NK-92 treated with Interleukin-12 subunit alpha and Interleukin-12 subunit beta, amount 100 ng/mL, for 24 hours (cell line): Measurements from ENCODE around the gene ZNF804A.

Source experiments
- DNase-seq: peaks from one replicate; lab custom pipeline; 2025; lab: John Stamatoyannopoulos, UW

Gene ZNF804A

DNA sequence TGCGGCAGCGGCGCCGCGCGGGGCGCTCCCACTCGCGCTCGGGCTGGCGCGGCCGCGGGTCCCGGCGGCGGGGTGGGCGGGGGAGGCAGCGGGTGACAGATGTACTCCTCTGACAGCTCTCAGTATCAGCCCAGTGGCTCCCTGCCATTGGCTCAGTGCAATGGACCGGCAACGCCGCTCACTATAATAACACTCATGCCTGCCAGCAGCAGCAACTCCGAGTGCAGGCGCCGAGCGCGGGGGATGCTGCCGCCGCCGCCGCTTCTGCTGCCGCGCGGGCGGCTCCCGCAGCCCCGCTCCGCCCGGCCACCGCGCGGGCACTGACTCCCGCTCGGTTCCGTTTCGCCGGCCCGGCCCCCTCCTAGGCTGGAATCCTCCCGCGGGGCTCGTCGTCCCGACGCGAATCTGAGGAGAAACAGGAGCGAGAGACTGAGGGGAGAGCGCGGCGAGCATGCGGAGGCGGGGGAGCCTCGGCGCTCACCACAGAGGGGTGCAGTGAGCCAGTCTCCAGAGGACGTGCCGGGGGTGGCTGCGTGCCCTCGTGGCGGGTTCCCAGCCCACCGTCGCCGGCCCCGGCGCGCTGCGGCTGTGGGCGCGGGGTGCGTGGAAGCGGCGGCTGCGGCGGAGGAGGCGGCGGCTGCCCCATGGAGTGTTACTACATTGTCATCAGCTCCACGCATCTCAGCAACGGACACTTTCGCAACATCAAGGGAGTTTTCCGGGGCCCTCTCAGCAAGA lies at the start of gene ZNF804A:
Gene ZNF804A, plus strand, starts transcription at position 214 of the 738 bp plus-strand sequence. Its CDS starts 431 bp downstream, at position 645.
- no peak for DNase-seq

DNA sequence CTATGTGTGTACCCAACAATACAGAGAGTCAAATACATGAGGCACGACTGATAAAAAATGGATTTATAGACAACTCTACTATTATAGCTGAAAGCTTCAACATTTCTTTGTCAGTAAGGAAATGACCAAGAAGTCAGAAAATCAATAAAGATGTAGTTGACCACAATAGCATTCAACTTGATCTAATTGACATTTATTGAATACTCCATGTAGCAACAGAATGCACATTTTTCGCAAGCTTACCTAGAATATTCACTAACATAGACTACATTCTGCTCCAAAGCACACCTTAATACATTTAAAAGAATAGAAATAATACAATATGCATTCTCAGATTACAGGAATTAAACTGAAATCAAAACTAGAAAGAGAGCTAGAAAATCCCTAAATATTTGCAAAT lies 49.2 kb upstream of the ZNF804A start:
- no peak for DNase-seq

DNA sequence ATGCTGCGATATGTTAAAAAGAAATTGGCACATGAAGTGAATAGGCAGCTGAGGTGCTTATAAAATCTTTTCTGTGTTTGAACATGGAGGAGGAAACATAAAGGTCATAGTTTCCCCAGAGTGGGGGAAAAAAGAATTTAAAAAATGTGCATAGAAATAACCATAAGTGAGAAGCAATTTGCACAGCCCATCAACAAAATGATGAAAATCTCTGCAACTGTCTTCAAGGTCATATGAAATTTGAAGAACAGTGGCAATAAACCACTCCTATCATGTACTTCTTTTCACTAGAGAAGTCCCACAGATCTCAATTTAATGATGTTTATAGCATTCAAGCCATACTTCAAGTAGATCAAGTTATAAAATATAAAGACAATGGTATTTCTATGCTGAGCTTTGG lies 46.7 kb upstream of the ZNF804A start:
- DNase-seq: no peak

- DNase-seq: no peak
These were observed 43.6 kb upstream of the ZNF804A start for GRCh38 chr2:184554736-184555135.

- no peak for DNase-seq
These were observed 43.0 kb upstream of the ZNF804A start for GRCh38 chr2:184555352-184555751.

DNA sequence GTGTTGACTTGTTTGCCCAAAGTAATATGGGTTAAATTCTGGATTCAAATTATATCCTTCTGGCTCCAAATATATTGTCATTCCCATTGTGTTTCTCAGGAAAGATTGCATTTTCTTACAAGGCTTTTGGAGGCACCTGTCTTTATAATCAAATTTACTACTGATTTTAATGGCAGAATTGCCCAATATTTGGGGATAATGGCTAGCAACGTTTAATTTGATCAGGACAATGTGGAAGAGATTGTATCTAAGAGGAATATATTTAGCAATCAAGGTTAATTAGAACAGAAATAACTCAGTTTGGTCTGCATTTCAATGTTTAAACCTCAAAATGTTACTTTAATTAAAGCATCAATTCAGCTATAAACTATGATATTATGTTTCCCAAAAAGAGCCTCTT lies 41.7 kb upstream of the ZNF804A start:
- no peak for DNase-seq

GRCh38 chr2:184558713-184559464 lies 39.4 kb upstream of the ZNF804A start:
- DNase-seq: no peak

GRCh38 chr2:184560603-184561002 lies 37.7 kb upstream of the ZNF804A start:
- DNase-seq: no peak

- DNase-seq: no peak
These were observed 35.8 kb upstream of the ZNF804A start for GRCh38 chr2:184562532-184562931.

GRCh38 chr2:184564092-184564491 lies 34.2 kb upstream of the ZNF804A start:
- no peak for DNase-seq

DNA sequence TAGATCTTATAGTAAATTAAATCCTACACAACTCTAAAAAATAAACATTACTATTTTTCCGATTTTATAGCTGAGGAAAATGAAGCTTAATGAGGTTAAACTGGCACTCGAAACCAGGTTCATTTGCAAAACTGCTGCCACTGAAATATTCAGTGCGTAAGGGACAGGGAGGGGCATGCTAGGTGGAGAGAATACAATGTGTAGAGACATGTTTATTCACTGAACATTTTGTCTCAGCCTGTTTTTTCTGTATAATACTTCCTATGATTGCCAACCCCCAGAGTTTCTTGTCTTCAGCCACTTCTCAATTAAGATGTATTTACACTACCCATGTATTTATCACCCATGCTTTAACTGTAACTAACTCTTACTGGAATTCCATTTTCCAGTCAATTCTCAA lies 31.6 kb upstream of the ZNF804A start:
- no peak for DNase-seq

- DNase-seq: no peak
These were observed 21.3 kb upstream of the ZNF804A start for GRCh38 chr2:184577056-184577455.

DNA sequence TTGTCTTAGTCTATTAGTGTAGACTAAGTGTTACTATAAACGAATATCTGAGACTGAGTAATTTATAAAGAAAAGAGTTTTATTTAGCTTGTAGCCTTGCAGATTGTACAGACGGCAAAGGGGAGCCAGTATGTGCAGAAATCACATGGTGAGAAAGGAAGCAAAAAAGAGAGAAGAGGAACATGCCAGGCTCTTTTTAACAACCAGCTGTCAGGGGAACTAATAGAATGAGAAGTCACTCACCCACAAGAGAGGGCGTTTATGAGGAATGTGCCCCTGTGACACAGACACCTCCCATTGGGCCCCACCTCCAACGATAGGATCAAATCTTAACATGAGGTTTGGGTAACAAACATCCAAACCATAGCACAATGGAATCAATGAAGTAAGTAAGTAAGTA lies 20.6 kb upstream of the ZNF804A start:
- no peak for DNase-seq

GRCh38 chr2:184579226-184579625 lies 19.1 kb upstream of the ZNF804A start:
- no peak for DNase-seq

DNA sequence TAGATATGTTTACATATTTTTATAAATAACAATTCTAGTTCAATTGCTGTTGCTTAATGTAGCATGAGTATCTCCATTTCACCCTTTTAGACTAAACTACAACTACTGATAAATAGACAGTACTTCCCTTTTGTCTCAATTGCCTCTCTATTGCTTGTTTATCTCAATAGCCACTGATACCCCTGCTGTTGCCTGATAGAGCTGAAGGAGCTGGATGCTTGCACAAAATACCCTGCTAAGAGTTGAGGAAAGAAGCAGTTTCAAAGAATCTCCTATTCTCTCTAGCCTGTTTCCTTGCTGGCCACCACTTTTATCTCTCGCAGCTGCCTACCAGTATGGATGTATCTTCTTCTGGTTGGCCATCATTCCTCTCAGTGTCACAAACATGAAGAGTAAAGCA lies 16.9 kb upstream of the ZNF804A start:
- no peak for DNase-seq

GRCh38 chr2:184589261-184589660 lies 9.1 kb upstream of the ZNF804A start:
- DNase-seq: no peak

- DNase-seq: no peak
These were observed 1.4 kb upstream of the ZNF804A start for GRCh38 chr2:184596819-184597411.

DNA sequence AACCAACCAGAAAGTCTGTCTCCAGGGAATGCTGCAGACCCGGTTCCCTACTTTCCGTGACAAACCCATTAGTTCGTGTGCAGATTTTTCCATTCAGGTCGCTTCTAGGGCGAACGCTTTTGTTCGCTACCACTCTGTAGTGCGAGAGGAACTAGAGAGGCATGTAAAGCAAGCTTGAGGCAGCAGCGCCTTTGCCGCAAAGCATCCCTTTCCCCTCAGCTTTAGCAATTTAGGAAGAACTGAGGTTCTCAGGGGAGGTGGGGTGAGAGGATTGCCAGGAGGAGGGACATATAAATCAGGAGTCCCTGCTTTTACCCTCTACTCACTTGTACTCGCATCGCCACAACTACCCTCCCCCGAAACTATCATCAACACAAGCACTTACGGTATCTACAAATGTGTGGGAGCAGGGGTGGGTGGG lies 748 bp upstream of the ZNF804A start:
- DNase-seq: no peak

DNA sequence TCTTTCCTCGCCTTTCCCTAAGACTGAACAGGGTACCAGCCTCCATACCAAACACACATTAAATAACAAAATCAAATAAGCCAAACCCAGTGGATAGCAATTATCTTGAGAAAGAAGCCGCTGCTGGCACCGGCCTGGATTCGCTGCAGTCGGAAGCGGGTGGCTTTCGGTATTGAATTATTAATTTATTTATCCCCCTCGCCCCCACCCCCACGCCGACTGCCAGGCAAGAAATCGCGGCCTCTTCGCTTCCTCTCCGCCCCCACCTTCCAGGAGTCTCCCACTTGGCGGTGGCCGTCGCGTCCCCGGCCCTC lies 370 bp upstream of the ZNF804A start:
- no peak for DNase-seq

DNA sequence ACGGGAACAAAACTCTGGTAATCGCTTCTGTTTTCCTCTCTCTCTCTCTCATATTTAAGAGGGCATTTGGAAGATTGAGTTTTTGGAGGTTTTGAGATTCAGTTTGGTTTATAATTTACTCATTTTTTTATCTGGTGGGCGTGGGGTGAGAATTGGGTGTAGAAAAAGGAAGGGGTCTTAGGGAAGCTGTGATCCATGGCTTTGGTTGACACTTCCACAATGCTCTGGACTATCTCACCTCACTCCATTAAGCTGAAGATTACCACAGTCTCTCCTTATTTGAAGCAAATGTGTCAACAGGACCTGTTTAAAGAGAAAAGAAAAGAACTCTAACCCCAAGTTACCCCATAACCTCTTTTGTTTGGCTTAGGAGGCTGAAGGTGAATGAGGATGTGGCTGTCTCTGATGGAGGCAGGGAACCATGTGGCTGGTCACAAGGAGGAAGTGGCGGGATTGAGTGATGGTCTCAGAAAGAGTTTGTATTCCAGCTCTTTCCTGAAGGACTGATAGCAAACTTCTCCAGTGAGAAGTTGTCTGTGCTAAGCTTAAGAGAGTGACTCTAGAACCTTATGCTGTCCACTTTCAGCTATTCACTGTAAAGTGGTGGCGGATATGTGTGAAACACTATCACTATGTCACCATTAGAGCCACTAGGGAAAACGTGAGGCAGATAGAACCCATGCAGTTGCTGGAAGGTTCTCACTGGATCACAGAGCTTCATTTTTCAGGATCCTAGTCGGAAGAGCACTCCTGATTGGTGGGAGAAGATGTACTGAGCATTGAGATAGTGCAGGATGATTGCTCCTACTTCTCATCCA lies 934 bp downstream of the ZNF804A start:
- DNase-seq: no peak

- DNase-seq: no peak
These were observed 1.5 kb downstream of the ZNF804A start for GRCh38 chr2:184599872-184600222.

GRCh38 chr2:184602734-184603133 lies 4.4 kb downstream of the ZNF804A start:
- DNase-seq: no peak

DNA sequence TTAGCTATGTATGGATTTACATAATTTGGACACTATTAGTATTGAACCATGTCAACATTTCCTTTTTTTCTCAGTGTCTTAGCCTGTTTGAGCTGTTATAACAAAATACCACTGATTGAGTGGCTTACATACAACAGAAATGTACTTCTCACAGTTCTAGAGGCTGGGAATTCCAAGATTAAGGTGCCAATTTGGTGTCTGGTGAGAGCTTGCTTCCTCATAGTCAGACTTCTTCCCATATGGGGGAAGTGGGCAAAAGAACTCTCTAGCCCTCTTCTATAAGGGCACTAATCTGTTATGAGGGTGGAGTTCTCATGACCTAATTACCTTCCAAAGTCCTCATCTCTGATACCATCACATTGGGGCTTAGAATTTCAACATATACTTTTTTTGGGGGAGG lies 12.6 kb downstream of the ZNF804A start:
- DNase-seq: no peak
